IMR-90 (cell line): ENCODE results near the gene RAC3. TPM values are rescaled to one million over a fixed set of nuclear protein-coding genes. Genes with fewer than 3 reads are reported as not detected.

Experiments
- ATAC-seq: fragments of 200-7000 bp; cut with Tn5 transposase; 2 replicates; pipeline ENCODE4 v1.9.1; 2020; ENCODE audit warnings: low read depth, mild to moderate bottlenecking, moderate library complexity
- BruUV-seq: library from RNA; stranded (reverse); fragments of 400-500 nt; replicated peaks from 2 replicates; lab custom pipeline; 2021; lab: Mats Ljungman, UMichigan
- CTCF ChIA-PET: fragments of 300-600 bp; formaldehyde crosslinking; extraction: SDS; loops from one replicate; lab custom pipeline; 2021; ENCODE audit warnings: antibody characterized with exemption; lab: Yijun Ruan, JAX
- POLR2A ChIA-PET: fragments of 300-600 bp; sonication (Branson Sonifier 250); formaldehyde crosslinking; loops from one replicate; lab custom pipeline; 2022; ENCODE audit warnings: antibody characterized with exemption; ENCODE audit not compliant: unreplicated experiment; lab: Charles Lee
- DNase-seq: peaks from one replicate; pipeline ENCODE4 v3.0.0; 2013
- H2AFZ ChIP-seq: replicated peaks from 2 replicates; pipeline ENCODE3; 2013; ENCODE audit warnings: low read length, mild to moderate bottlenecking; ENCODE audit not compliant: poor library complexity
- H2AK5ac ChIP-seq: 2 replicates; pipeline ENCODE4 v1.6.1; 2013; ENCODE audit warnings: low read depth, low read length, inconsistent platforms
- H2AK9ac ChIP-seq: replicated peaks from 2 replicates; pipeline ENCODE3; 2013; ENCODE audit warnings: mild to moderate bottlenecking, low read depth, low read length, moderate library complexity; ENCODE audit not compliant: poor library complexity
- H2BK120ac ChIP-seq: 2 replicates; pipeline ENCODE4 v1.6.1; 2013; ENCODE audit warnings: low read depth, low read length, inconsistent platforms
- H2BK15ac ChIP-seq: 3 replicates; pipeline ENCODE4 v1.6.1; 2013; ENCODE audit warnings: low read depth, low read length, inconsistent platforms
- H2BK20ac ChIP-seq: 2 replicates; pipeline ENCODE4 v1.6.1; 2013; ENCODE audit warnings: low read depth, mild to moderate bottlenecking, inconsistent platforms, low read length, moderate library complexity
- H2BK5ac ChIP-seq: 2 replicates; pipeline ENCODE4 v1.6.1; 2013; ENCODE audit warnings: mild to moderate bottlenecking, low read depth, low read length, inconsistent platforms; ENCODE audit not compliant: poor library complexity, severe bottlenecking
- H3K14ac ChIP-seq: replicated peaks from 2 replicates; pipeline ENCODE4 v1.6.1; 2013; ENCODE audit warnings: low read depth, low read length, inconsistent platforms
- H3K18ac ChIP-seq: 2 replicates; pipeline ENCODE4 v1.6.1; 2013; ENCODE audit warnings: low read depth, low read length, control low read depth
- H3K23ac ChIP-seq: 2 replicates; pipeline ENCODE4 v1.6.1; 2013; ENCODE audit warnings: low read depth, low read length, inconsistent platforms
- H3K27ac ChIP-seq: 2 replicates; pipeline ENCODE4 v1.5.1; 2013; ENCODE audit warnings: mild to moderate bottlenecking, control low read depth, low read length; ENCODE audit not compliant: insufficient read depth
- H3K27me3 ChIP-seq: 2 replicates; pipeline ENCODE4 v1.6.1; 2013; ENCODE audit warnings: low read length; ENCODE audit not compliant: control insufficient read depth, insufficient read depth
- H3K36me3 ChIP-seq: 2 replicates; pipeline ENCODE4 v1.6.1; 2013; ENCODE audit warnings: low read length, mixed read lengths; ENCODE audit not compliant: control insufficient read depth, insufficient read depth
- H3K4ac ChIP-seq: 2 replicates; pipeline ENCODE4 v1.6.1; 2013; ENCODE audit warnings: low read depth, low read length, inconsistent platforms
- H3K4me1 ChIP-seq: 2 replicates; pipeline ENCODE4 v1.6.1; 2013; ENCODE audit warnings: low read length, mixed read lengths; ENCODE audit not compliant: control insufficient read depth, insufficient read depth
- H3K4me2 ChIP-seq: 2 replicates; pipeline ENCODE4 v1.6.1; 2013; ENCODE audit warnings: low read depth, mild to moderate bottlenecking, control low read depth, low read length, moderate library complexity
- H3K4me3 ChIP-seq: 2 replicates; pipeline ENCODE4 v1.5.1; 2013; ENCODE audit warnings: low read depth, mild to moderate bottlenecking, control low read depth, low read length, moderate library complexity; ENCODE audit not compliant: insufficient read depth
- H3K56ac ChIP-seq: 2 replicates; pipeline ENCODE4 v1.6.1; 2013; ENCODE audit warnings: low read length, inconsistent platforms; ENCODE audit not compliant: insufficient read depth; ENCODE audit errors: extremely low read depth
- H3K79me1 ChIP-seq, 2 experiments: 2 replicates each; pipeline ENCODE4 v1.6.1; 2013; ENCODE audit warnings: low read length in 2 of 2, inconsistent platforms in 1 of 2, low read depth in 1 of 2
- H3K9ac ChIP-seq: 2 replicates; pipeline ENCODE4 v1.6.1; 2013; ENCODE audit warnings: low read depth, low read length, control low read depth
- H3K9me1 ChIP-seq: 2 replicates; pipeline ENCODE4 v1.6.1; 2013; ENCODE audit warnings: low read length, inconsistent platforms; ENCODE audit not compliant: insufficient read depth
- H3K9me3 ChIP-seq: 2 replicates; pipeline ENCODE4 v1.6.1; 2013; ENCODE audit warnings: low read length; ENCODE audit not compliant: control insufficient read depth, insufficient read depth
- H4K20me1 ChIP-seq: 2 replicates; pipeline ENCODE4 v1.6.1; 2013; ENCODE audit warnings: low read length, inconsistent platforms; ENCODE audit not compliant: insufficient read depth
- H4K5ac ChIP-seq: 2 replicates; pipeline ENCODE4 v1.6.1; 2013; ENCODE audit warnings: mild to moderate bottlenecking, low read depth, low read length, control low read depth
- H4K8ac ChIP-seq, 2 experiments: 2 replicates each; pipeline ENCODE4 v1.6.1; 2013; ENCODE audit warnings: low read depth in 2 of 2, low read length in 2 of 2, control low read depth in 1 of 2, inconsistent platforms in 1 of 2
- H4K91ac ChIP-seq: 2 replicates; pipeline ENCODE4 v1.6.1; 2013; ENCODE audit warnings: low read depth, low read length, inconsistent platforms; ENCODE audit not compliant: insufficient read depth
- CHD1 ChIP-seq: IDR thresholded peaks from 2 replicates; pipeline ENCODE4 v1.6.1; 2012; ENCODE audit warnings: low read depth, low read length, improper control_type of control experiment
- CTCF ChIP-seq: conservative IDR thresholded peaks from 2 replicates; pipeline ENCODE4 v1.5.1; 2012; ENCODE audit warnings: mild to moderate bottlenecking, low read depth, low read length, improper control_type of control experiment
- ELK1 ChIP-seq: fragments of 150-350 bp; IDR thresholded peaks from 2 replicates; pipeline ENCODE4 v1.6.1; 2016; ENCODE audit warnings: low read depth, mild to moderate bottlenecking, low read length, moderate library complexity, borderline replicate concordance
- FOS ChIP-seq: fragments of 150-350 bp; IDR thresholded peaks from 2 replicates; pipeline ENCODE4 v1.6.1; 2016; ENCODE audit warnings: low read depth, low read length
- MAFK ChIP-seq: IDR thresholded peaks from 2 replicates; pipeline ENCODE4 v1.6.1; 2012; ENCODE audit warnings: low read depth, low read length, improper control_type of control experiment
- MXI1 ChIP-seq: IDR thresholded peaks from 2 replicates; pipeline ENCODE4 v1.6.1; 2012; ENCODE audit warnings: low read depth, mild to moderate bottlenecking, low read length, moderate library complexity, borderline replicate concordance
- NFE2L2 ChIP-seq: fragments of 150-350 bp; IDR thresholded peaks from 2 replicates; pipeline ENCODE4 v1.6.1; 2016; ENCODE audit warnings: low read depth, mild to moderate bottlenecking, low read length
- POLR2A ChIP-seq: IDR thresholded peaks from 2 replicates; pipeline ENCODE4 v1.6.1; 2012; ENCODE audit warnings: mild to moderate bottlenecking, low read depth, low read length
- RFX5 ChIP-seq: IDR thresholded peaks from 2 replicates; pipeline ENCODE4 v1.8.0; 2012; ENCODE audit warnings: low read depth, mild to moderate bottlenecking, low read length, moderate library complexity
- SMC3 ChIP-seq: fragments of 150-350 bp; IDR thresholded peaks from 2 replicates; pipeline ENCODE4 v1.6.1; 2016; ENCODE audit warnings: low read depth, mild to moderate bottlenecking, antibody characterized with exemption, low read length, moderate library complexity
- USF2 ChIP-seq: fragments of 150-350 bp; IDR thresholded peaks from 2 replicates; pipeline ENCODE4 v1.6.1; 2017; ENCODE audit warnings: mild to moderate bottlenecking, antibody characterized with exemption, low read length, low read depth
- WGBS, 2 experiments: methylation state at CpG; one replicate each; pipeline versions ENCODE4 v1.1.5 to v1.1.7; 2013; ENCODE audit warnings: missing lambda C conversion rate in 2 of 2; ENCODE audit not compliant: insufficient read length in 1 of 2; ENCODE audit errors: extremely low coverage in 2 of 2; 5-methylcytosine and 5-hydroxymethylcytosine counted together
- dilution Hi-C: fragments of 300-500 bp; cut with HindIII; formaldehyde crosslinking; loops from one replicate; pipeline ENCODE4 v1.14.3; 2018; ENCODE audit warnings: low sequenced_read_pairs; ENCODE audit not compliant: unreplicated experiment
- in situ Hi-C: fragments of 300-500 bp; cut with MboI; formaldehyde crosslinking; loops from 3 replicates; pipeline ENCODE4 v1.14.3; 2019; ENCODE audit warnings: low sequenced_read_pairs, inconsistent platforms, mixed read lengths
- intact Hi-C: fragments of 100-400 bp; cut with micrococcal nuclease; formaldehyde crosslinking; loops from 2 replicates; pipeline ENCODE4 v1.10.0; 2022
- polyA plus RNA-seq, 3 experiments: library from polyadenylated mRNA; depleted of rRNA; stranded (reverse); fragments of >200 nt; gene quantifications; 2 replicates each; pipeline ENCODE4 v1.2.3, GENCODE V29; 2012; ENCODE audit warnings: low replicate concordance in 1 of 3
- total RNA-seq: library from RNA; depleted of rRNA; stranded (reverse); fragments of >200 nt; gene quantifications from 2 replicates; pipeline ENCODE4 v1.2.3, GENCODE V29; 2012

The RAC3 gene
- total and polyA plus RNA-seq, 2 of the 4 experiments (the other 2 are of a cell fraction): 5.7 to 23.4 TPM

GRCh38 chr17:82021900-82022309 lies 9.6 kb upstream of the RAC3 start:
- Histone ChIP-seq H3K9me1 (no peaks in the 10 kb centered on the region), H2AFZ (peak overlapping the region; percentile 98), H3K9ac (peak overlapping the region; percentile 71), H3K36me3 (peaks cover 6% of the 10 kb centered on the region; the same call in 1 of the 2 replicates), H3K9me3 (no peaks in the 10 kb centered on the region), H2BK20ac (no peak overlapping the region), H2BK15ac (no peak overlapping the region), H3K27me3 (no peaks in the 10 kb centered on the region), H3K4me3 (peak overlapping the region; percentile 92), H3K14ac (peak overlapping the region; percentile 23; the same call in 1 of the 2 replicates), H4K20me1 (peaks cover 24% of the 10 kb centered on the region), H3K27ac (peak overlapping the region; percentile 51; the same call in 1 of the 2 replicates), H2AK5ac (peak overlapping the region; percentile 70), H2AK9ac (peak overlapping the region; percentile 90), H3K18ac (no peak overlapping the region), H3K4me2 (peak overlapping the region; percentile 99), H3K79me1 (peaks cover 12 to 46% of the 10 kb centered on the region in 2 experiments), H3K56ac (no peak overlapping the region), H3K4ac (peak overlapping the region; percentile 31; the same call in 1 of the 2 replicates), H4K8ac (peak overlapping the region in 1 of 2 experiments; percentile 13; a peak in 1 of 4 replicates), H4K5ac (no peak overlapping the region), H3K4me1 (peaks cover 13% of the 10 kb centered on the region), H4K91ac (peak overlapping the region; percentile 1; the same call in 1 of the 2 replicates), H2BK120ac (no peak overlapping the region), H2BK5ac (no peak overlapping the region), H3K23ac (peak overlapping the region; percentile 69)
- dilution Hi-C loops: no loop called here
- intact Hi-C loops: loop anchor here (1.0 to 2.0 kb wide), 2 partner anchors 63 to 149 kb away; no protein-coding TSS in a partner anchor
- 6% methylated on average over 6 of the region's 10 CpGs; no CpG with 5 or more reads in 1 of the 2 experiments for WGBS, 2 experiments
- POLR2A ChIA-PET: interaction anchor here (0.6 kb wide), 1 partner anchor 81 kb away, joined by 11 read pairs; no protein-coding TSS in a partner anchor
- in situ Hi-C loops: no loop called here
- ATAC-seq (no peak), DNase-seq (no peak)
- no TSS peak for BruUV-seq
- no peak for TF ChIP-seq RFX5
- no peak for TF ChIP-seq CTCF
- TF ChIP-seq MAFK: no peak
- no peak for TF ChIP-seq CHD1
- no peak for TF ChIP-seq ELK1
- TF ChIP-seq FOS: no peak
- no peak for TF ChIP-seq MXI1
- TF ChIP-seq USF2: no peak
- no peak for TF ChIP-seq POLR2A
- TF ChIP-seq NFE2L2: no peak
- TF ChIP-seq SMC3: no peak
- CTCF ChIA-PET: interaction anchor here (1.6 to 3.6 kb wide), 2 partner anchors 61 to 62 kb away, joined by 3 to 17 read pairs; partner anchors contain the start of gene NOTUM
